Measurements from ENCODE around the gene CLEC3B. TPM values are rescaled to one million over a fixed set of nuclear protein-coding genes. Genes with fewer than 3 reads are reported as not detected.
A peak's percentile ranks its signal among the peaks of the same experiment; 100 is the strongest.

Gene CLEC3B
- total RNA-seq, 1 donor from 2014 or later, result not detected

DNA sequence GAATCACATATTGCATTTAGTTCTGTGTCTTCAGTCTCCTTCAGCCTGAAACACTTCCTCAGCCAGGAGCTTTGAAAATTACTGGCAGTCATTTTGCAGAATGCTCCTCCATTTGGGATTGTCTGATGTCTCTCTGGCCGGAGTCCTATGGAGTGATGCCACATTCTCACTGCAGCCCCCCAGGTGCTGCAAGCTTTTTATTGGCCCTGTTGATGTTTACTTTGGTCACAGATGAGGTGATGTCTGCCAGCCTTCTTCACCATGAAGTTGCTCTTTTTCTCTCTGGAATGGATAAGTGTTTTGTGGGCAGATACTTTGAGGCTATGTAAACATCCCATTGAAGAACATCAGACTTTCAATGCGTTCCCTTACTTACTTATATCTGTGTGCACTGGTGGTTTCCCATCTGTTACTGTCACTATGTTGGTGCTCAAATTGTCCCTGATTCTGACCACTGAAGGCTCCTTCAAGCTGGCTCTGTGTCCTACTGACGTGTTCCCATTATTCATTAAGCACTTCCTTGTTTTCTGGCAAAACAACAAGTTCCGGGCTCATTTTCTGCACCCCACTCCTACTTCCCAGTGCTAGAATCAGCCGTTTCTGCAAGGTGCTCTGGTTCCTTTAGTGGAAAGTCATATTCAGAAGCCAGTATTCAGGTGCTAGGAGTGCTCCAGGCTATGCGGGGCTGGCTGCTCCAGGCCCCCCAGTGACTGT, 1.4 kb upstream of the CLEC3B start:
- Mint-ChIP-seq H3K36me3 (ENCODE audit: unreplicated experiment) (no peaks in the 10 kb centered on the region), H3K4me3 (ENCODE audit: unreplicated experiment) (no peak overlapping the region), H3K27ac (ENCODE audit: unreplicated experiment) (no peak overlapping the region), H3K4me1 (ENCODE audit: low read depth, unreplicated experiment) (peaks cover 15% of the 10 kb centered on the region), H3K27me3 (ENCODE audit: unreplicated experiment) (peaks cover 2% of the 10 kb centered on the region), H3K9me3 (ENCODE audit: unreplicated experiment) (peaks cover 2% of the 10 kb centered on the region)
- DNase-seq, result no peak
- TF ChIP-seq, protein P1, sequence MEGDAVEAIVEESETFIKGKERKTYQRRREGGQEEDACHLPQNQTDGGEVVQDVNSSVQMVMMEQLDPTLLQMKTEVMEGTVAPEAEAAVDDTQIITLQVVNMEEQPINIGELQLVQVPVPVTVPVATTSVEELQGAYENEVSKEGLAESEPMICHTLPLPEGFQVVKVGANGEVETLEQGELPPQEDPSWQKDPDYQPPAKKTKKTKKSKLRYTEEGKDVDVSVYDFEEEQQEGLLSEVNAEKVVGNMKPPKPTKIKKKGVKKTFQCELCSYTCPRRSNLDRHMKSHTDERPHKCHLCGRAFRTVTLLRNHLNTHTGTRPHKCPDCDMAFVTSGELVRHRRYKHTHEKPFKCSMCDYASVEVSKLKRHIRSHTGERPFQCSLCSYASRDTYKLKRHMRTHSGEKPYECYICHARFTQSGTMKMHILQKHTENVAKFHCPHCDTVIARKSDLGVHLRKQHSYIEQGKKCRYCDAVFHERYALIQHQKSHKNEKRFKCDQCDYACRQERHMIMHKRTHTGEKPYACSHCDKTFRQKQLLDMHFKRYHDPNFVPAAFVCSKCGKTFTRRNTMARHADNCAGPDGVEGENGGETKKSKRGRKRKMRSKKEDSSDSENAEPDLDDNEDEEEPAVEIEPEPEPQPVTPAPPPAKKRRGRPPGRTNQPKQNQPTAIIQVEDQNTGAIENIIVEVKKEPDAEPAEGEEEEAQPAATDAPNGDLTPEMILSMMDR (IDR thresholded peaks at IDR 0.05; ENCODE audit: partially characterized antibody, unreplicated experiment), result no peak

DNA sequence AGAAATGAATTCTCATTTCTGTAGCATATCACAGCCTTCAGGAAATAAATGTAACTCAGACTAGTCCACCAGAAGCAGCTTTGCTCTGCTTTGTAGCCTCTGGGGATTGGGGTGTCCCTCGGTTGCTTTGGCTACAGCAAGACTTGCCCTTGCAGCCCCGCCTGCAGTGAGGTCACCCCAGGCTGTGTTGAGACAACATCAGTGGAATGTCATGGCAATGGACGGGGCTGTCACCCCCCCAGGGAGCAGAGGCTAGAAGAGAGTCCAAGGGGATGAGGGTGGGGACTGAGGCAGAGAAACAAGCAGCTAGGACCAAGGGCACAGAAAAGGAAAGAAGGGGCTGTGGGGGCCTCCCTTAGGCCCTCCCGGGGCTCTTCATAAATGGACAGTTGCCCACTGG, 854 bp downstream of the CLEC3B start:
- Mint-ChIP-seq H3K4me3 (ENCODE audit: unreplicated experiment) (no peak overlapping the region), H3K4me1 (ENCODE audit: low read depth, unreplicated experiment) (peaks cover 10% of the 10 kb centered on the region), H3K9me3 (ENCODE audit: unreplicated experiment) (no peaks in the 10 kb centered on the region), H3K27ac (ENCODE audit: unreplicated experiment) (no peak overlapping the region), H3K27me3 (ENCODE audit: unreplicated experiment) (no peaks in the 10 kb centered on the region), H3K36me3 (ENCODE audit: unreplicated experiment) (no peaks in the 10 kb centered on the region)
- TF ChIP-seq, protein P1 (IDR thresholded peaks at IDR 0.05; ENCODE audit: partially characterized antibody, unreplicated experiment), result no peak
- peak; percentile 32 for DNase-seq

DNA sequence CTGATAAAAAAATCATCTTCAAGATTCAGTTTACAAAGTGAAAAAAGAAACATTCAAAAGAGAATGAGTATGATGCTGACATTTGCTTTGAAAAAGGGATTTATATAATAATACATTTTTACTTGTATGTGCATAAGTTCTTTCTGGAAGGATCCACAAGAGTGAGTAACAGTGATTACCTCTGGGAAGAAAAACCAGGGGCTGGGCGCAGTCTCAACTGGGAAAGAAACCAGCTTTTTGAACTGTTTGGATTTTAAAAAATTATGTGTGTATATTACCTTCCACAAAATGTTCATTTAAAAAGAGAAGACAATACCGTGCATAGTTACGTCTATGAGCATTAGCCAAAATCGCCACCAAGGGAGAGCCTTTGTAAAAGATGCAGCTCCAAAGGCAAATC, 1.3 kb downstream of the CLEC3B start:
- no peaks in the 10 kb centered on the region for H3K27me3 Mint-ChIP-seq (ENCODE audit: unreplicated experiment)
- no peaks in the 10 kb centered on the region for H3K9me3 Mint-ChIP-seq (ENCODE audit: unreplicated experiment)
- TF ChIP-seq, protein P1 (IDR thresholded peaks at IDR 0.05; ENCODE audit: partially characterized antibody, unreplicated experiment), result no peak
- DNase-seq, result no peak
- H3K27ac Mint-ChIP-seq (ENCODE audit: unreplicated experiment), result no peak overlapping the region
- no peak overlapping the region for H3K4me3 Mint-ChIP-seq (ENCODE audit: unreplicated experiment)
- no peaks in the 10 kb centered on the region for H3K36me3 Mint-ChIP-seq (ENCODE audit: unreplicated experiment)
- peaks cover 10% of the 10 kb centered on the region for H3K4me1 Mint-ChIP-seq (ENCODE audit: low read depth, unreplicated experiment)

DNA sequence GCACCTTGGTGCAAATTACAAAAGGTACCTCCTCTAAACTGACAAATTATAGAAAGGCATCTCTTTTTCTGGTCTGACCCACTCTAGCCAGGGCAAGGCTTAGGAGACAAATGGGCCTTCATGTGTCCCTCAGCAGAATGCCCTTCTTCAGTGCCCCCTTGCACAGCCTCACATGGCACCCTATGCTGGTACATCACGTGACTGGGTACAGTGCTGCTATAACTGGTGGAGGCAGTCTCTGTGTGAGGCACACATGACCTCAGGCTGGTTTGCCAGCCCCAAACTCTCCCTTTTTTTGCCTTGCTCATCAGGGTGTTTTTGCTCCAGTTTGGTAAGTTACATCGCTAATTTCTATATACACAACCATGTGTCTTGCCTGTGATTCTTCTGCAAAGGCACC, 3.1 kb downstream of the CLEC3B start:
- Mint-ChIP-seq H3K27ac (ENCODE audit: unreplicated experiment) (no peak overlapping the region), H3K4me1 (ENCODE audit: low read depth, unreplicated experiment) (peaks cover 8% of the 10 kb centered on the region), H3K9me3 (ENCODE audit: unreplicated experiment) (peaks cover under 1% of the 10 kb centered on the region), H3K4me3 (ENCODE audit: unreplicated experiment) (no peak overlapping the region), H3K36me3 (ENCODE audit: unreplicated experiment) (no peaks in the 10 kb centered on the region), H3K27me3 (ENCODE audit: unreplicated experiment) (peaks cover 5% of the 10 kb centered on the region)
- DNase-seq, result no peak
- TF ChIP-seq, protein P1 (IDR thresholded peaks at IDR 0.05; ENCODE audit: partially characterized antibody, unreplicated experiment), result no peak

DNA sequence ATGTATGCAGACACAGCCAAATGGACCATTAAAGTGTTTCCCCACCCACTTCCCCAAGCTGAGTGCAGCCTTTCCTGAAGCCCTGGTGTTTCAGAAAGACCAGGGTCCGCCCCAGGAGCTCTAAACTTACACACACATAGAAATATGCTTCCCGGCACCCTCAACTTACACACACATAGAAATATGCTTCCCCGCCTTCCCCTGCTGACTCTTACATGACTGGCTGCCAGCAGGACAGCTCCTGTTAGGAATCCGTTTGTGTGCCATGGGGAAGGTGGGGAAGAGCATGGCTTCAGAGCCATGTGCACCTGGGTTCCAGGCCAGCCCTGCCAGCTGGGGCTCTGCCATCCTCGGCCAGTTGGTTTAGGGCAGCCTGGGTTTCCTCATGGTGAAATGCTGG, 3.6 kb downstream of the CLEC3B start:
- Mint-ChIP-seq H3K27me3 (ENCODE audit: unreplicated experiment) (peaks cover 9% of the 10 kb centered on the region), H3K36me3 (ENCODE audit: unreplicated experiment) (no peaks in the 10 kb centered on the region)

More for the DNA sequence above, 3.6 kb downstream of the CLEC3B start:
- H3K9me3 Mint-ChIP-seq (ENCODE audit: unreplicated experiment), result peaks cover 5% of the 10 kb centered on the region
- DNase-seq, result no peak
- peaks cover 8% of the 10 kb centered on the region for H3K4me1 Mint-ChIP-seq (ENCODE audit: low read depth, unreplicated experiment)
- H3K4me3 Mint-ChIP-seq (ENCODE audit: unreplicated experiment), result no peak overlapping the region
- no peak overlapping the region for H3K27ac Mint-ChIP-seq (ENCODE audit: unreplicated experiment)
- TF ChIP-seq, protein P1 (IDR thresholded peaks at IDR 0.05; ENCODE audit: partially characterized antibody, unreplicated experiment), result no peak

Data from glutamatergic neuron (in vitro differentiated cells).